NCI-H1048 (cell line): ENCODE data around the gene WDFY2.

Source experiments
- DNase-seq: peaks from one replicate; lab custom pipeline; 2025; lab: John Stamatoyannopoulos, UW

Gene WDFY2

DNA sequence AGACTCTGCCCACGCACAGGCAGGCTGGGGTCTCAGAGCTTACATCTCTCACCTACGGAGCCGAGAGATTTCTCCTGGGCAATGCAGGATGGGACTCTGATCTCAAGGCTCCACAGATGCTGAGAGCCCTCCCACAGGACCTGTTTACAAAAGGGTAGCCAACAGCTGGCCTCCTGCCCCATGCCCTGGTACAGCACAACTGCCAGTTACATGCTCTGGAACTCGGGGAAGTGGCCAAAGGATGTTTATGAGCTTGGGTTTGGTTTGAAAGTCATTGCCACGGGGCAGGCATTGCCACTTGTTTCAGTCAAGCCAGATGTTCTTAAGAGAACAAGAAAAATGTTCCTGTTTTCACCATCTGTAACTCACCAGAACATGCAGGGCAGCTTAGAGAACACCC lies 216.2 kb downstream of the WDFY2 start:
- DNase-seq: no peak

DNA sequence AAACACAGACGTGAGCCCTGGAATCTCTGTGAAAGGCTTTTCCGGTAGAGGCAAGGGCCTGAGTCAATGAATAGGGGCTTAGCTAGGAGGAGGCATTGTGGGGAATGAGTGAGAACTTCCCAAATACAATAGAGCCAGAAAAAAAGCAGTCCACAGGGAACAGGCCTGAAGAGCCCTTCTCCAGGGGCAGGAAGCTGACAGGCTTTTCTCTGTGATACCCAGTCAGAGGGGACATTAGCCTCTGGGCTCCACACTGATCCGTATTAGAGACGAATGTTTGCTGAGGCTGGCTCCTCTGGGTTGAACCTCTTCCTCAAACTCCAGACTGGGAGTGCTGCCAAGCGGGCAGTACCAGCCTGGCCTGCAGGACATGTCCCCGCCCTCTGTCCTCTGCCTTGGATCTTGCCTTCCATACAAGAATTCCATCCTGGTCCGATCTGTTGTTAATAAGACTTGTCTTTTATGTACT lies 217.4 kb downstream of the WDFY2 start:
- DNase-seq: no peak

DNA sequence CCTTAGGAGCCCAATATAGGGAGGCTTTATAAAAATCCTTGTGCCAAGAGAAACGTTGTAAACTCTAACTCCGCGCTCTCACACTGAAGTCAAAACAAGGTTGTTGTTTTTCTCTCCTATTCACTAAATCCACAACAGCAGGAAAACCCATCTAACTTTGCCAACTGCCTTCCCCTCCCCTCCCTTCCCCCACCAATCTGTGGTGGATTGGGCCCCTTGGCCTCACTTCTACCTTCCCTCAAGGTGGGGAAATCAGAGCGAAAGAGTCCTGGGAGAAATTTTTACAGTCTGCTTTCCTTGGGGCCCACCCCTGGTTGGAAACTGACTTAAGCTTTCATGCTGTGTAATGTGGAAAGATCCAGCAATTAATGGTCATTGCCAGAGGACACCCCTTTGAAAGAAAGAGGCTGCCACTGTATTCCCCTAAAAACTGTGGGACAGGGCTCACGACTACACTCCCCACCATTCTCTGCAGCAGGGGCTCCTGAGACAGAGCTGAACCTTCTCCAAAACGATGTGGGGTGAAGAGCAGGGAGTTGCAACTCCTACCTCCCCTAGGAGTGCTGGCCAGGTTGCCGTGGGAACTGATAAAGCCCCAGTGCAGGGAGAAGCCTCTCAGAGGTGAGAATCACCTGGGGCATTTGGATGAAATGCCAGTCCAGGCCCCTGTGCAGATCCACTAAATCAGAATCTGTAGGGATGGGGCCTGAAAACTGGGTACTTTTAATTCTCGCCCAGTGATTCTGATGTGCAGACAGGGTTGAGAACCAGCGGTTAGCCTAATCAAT lies 218.6 kb downstream of the WDFY2 start:
- no peak for DNase-seq

DNA sequence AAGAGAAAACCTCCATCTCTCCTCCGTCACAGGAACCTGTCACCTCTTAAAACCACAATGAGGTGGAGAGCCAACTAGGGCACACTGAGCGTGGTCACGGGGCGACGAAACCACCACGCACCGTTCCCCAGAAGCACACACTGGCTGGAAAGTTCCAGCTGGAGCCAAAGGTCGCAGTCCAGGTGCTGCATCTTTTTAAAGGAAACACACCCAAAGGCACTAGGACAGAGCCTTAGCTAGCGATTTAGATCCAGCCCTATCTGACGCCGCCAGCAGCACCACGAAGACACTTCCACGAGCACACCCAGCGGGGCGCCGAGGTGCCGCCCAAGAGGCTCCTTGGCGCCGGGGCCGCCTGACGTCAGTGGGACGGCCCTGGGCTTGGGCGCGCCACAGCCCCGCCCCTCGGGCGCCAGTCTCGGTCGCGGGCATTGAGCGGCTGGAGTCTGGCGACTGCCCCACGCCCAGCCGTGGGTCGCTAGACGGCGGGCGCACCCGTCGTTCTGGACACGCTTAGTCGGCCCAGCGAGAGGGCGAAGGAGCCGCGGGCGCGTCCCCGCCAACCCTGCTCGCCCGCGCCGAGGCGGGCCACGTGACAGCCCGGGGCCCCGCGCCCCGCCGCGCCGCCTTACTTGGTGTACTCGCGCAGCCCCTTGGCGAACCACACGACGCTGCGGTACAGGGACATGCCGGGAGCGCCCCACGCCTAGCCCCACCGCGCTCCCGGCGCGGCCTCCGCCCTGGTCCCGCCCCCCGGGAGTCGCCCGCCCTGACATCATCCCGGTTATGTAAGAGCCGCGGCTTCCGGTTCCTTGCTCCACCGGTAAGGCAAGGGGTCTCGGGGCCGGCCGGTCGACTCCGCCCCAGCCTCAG lies 219.4 kb downstream of the WDFY2 start, which contains the start of gene DHRS12:
Gene DHRS12 (minus strand): TSS at position 742 of the 873 bp plus-strand sequence. CDS start 4,504 bp downstream, outside the sequence.
- no peak for DNase-seq

DNA sequence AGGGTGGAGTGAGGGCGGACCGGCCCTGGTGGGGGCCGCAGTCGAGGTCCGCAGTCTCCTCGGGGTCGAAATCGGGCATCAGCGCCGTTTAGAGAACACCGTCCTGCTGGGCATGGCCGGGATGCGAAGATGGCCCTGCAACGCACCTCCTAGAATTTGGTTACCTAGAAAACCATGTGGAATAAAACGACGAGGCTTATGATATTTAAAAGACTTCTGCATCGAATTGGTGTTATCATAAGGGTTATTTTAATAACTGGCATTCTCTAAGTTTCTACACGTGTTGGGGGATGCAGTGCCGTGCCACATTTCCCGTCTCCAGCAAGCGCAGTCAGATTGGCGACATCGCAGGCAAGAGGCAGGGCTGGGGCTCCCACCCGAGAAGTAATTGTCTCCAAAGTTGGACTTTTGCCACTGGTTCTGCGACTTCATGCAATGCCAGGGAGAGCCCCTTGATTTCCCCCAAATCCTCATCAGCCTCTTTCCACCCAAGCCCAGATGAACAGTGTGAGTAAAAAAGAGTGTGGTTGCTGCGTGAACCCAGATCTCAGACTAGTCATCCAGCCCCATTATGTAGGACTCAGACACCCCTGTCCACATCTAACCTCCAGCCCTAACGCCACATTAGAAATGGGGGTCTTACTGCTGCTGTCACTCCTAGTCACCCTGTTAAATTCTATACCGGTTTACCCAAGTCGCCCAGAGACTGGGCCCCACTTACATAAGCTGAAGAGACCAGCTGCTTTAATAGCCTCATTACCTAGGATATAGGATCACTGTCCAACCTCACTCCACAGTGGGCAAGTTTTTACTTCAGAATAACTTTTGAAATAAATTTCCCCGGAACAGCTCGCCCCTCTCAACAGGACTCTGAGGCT lies 220.3 kb downstream of the WDFY2 start:
- DNase-seq: no peak

DNA sequence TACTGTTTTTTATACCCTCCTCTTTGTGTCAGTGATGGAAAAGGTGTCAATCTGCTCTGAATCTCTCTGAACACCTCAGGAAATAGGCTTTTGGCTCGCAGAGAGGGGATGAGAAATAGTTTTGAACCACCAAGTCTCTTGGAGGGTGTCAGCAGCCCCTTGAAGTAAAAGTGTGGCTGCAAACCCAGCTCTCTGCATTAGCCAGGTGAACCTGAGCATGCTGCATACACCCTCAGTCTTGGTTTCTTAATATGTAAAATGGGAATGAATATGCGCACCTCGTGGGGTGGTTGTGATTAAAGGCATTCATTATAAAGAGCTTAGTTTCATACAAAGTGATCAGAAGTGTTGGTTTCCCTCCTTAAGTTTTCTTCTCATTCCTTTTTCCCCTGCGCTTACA lies 221.1 kb downstream of the WDFY2 start:
- DNase-seq: no peak

DNA sequence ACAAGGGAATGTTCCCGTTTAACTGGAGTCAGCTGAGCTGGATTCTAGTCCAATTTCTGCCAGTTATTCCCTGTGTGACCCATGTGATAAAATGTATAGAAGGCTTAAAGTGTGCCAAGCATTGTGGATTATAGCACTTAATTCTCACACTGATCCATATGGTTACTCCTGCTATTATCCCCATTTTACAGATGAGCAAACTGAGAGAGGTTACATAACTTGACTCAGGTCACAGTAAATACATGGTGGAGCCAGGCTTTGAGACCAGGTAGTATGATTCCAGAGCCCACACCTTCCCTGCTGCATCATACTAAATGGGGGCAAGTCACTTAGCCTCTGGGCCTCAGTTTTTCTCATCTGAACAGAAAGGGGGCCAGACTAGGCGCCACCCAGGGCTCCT lies 221.7 kb downstream of the WDFY2 start:
- no peak for DNase-seq

DNA sequence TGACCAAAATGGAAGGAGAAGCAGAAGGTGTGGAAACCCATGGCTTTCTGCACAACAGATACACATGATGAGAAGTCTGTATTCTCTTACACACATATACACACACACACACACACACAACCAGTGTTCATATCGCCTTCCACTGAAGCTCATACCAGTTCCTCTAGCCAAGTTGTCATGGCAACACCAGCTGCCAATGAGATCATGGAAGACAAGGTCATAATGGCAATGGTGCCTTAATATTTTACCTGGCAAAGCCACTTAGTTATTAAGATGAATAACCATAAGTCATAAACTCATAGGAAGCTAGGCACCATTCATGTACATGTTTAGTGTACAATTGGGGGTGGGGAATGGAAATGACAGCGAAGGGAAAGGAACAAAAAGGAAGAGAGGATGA lies 222.3 kb downstream of the WDFY2 start:
- no peak for DNase-seq

DNA sequence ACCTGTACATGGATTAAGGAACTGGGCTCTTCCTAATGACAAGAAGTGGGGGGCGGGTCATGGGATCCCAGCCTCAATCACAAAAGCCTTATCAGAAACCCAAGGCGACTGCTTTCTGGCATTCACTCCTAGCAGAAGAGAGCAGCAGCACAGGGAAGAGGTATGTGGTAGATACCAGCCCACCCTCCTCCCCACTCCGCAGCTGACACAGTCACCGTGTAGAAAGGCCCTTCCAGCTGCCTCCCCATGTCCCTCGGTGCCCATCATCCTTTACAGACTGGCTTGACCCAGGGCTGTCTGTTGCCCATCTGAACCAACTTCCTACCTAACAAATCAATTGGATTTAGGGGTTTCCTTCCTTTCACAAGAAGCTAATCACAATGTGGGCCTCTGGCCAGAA lies 222.8 kb downstream of the WDFY2 start:
- DNase-seq: no peak

DNA sequence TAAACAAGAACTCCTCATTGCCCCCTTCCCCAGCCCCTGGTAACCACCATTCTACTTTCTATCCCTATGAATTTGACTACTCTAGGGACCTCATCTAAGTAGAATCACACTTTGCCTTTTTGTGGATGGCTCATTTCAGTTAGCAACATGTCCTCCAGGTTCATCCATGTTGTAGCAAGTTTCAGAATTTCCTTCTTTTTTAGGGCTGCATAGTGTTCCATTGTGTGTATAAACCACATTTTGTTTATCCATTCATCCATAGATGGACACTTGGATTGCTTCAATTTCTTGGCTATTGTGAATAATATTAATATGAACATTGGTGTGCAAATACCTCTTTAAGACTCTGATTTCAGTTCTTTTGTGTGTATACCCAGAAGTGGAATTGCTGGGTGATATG lies 224.5 kb downstream of the WDFY2 start:
- DNase-seq: no peak

DNA sequence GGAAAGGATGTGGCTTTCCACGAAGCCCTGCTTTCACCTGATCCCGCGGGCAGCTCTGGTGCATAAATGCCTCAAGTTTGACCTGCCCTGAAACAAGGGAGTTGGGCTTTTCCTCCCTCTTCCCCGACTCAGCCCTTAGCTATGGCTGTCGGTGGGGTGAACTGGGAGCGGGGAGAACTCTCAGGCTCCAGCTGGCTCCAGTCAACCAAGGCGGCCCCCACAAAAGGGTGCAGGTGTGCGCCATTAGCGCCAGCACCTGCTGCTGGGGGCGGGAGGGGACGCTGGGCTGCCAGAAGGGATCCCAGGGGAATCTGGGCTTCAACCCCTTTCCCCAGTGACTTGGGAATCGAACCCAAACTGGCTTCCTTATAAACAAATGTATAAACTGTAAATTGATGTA lies 226.8 kb downstream of the WDFY2 start:
- DNase-seq: no peak

DNA sequence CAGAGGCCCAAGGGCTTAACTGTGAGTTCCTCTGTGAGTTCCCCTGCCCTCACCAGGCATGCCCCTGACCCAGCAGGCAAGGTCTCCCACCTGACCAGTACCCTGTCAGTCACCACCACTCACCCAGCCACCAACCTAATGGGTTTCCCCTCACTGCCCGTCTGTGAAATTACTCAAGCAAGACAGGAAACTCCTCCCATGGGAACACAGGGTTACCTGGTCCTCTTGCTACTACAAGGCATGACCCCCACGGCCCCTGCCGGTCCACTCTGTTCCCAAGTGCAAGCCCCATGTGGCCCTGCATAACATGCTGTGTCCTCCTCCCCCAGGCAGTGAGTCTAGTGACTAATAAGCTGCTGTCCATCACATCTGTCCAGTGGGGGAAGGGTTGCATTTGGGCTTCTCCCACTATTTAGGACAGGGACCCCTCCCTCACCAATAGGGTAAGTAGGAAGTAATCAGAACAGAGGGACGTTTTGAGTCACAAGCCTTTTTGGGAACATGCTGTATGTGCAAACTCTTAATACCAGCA lies 227.7 kb downstream of the WDFY2 start:
- no peak for DNase-seq

DNA sequence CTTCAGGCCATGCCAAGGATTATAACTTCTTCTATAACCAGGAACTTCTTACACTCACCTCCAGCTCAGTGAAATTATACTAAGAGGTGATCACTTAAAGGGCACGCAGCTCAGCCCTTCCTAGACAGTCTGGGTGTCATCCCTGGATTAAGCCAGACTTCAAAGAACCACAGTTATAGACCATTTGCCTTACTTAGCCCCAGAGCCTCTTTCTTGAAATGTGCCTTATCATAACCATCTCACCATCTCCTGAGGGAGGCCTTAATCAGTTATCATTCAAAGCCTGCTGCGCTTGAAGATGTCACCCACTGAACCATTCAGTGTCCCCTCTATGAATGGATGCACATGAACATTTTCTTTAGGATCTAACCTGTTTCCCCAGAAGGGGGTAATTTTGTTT lies 229.8 kb downstream of the WDFY2 start:
- no peak for DNase-seq

DNA sequence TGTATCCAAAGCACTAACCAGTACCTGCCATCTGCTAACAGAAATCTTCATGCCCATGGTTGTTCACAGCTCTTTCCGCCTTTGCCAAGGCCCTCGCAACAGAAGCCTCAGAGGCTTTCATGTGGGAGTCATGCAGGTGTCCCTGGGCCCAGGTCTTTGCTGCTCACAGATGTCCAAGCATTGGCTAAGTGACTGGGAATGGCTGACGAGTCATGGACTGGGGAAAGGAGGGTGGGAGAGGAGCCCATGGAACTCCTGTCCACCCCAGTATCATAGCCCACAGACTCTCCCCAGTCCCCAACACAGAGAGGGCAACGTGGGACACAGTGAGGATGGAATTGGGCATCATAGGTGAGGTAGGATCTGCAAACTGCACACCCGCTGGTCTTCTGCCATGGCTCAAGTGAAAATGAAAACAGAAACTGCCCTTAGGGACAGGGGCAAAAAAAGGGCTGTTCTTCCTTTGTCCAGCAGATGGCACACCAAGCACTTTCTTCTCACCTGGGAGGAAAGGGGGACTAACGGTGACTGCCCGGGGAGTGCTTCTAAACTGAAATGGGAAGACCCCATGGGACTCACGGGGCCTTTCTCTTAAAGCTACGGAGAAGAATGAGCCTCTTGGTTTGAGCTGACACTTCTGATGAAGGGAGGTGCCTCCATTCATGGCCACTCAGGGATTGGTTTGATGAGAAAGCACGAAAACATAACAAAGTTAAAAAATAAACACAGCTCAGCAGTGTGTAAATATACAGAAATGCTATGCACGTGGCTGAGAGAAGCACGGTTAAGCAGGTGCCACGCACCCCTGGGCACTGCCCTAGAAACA lies 230.8 kb downstream of the WDFY2 start:
- no peak for DNase-seq

DNA sequence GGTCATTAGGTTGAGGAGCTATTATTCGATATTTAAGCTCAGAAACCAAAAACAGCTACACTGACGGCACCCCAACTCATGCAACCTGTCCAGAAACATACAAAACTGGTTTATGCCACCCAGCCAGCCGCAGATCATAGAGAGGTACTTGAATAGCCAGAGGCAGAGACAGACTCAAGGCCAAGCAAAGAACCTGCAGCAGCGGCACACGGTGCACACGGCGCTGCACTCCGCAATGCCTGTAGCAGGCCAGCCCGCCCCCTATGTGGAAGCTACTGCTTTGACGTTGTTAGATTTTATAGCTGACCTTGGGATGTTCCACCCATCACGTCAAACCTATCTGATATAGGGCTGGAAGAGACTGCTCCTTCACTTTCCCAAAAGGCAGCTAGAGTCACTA lies 231.6 kb downstream of the WDFY2 start:
- no peak for DNase-seq

DNA sequence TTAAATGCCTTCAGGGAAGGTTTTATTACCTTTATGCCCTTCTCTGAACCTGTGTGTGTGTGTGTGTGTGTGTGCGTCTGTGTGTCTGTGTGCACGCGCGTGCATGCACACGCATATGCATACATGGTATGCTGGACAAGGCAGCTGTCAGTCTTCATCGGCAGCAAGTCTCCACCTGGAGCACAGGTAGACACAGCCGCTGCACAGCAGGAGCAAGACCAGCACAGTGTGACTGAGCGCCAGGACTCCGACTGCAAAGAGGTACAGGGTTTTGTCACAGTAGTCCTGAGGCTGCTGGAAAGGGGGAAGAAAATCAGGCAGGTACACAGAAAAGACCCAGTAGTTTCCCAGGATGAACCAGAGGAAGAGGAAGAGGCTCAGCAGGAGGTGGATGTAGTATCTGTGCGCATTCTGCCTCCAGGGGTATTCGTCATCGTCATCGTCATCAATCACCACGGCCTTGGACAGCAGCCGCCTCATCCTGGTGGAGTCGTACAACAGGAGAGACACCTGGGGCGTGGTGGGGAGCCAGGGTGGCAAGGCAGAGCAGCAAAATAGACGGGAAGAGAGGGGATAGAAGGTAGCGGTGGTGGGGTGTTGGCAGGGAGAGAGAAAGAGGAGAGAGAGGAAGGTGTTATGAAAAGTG lies 232.5 kb downstream of the WDFY2 start:
- DNase-seq: no peak
